ENCODE results near the gene PATE1.

DNA sequence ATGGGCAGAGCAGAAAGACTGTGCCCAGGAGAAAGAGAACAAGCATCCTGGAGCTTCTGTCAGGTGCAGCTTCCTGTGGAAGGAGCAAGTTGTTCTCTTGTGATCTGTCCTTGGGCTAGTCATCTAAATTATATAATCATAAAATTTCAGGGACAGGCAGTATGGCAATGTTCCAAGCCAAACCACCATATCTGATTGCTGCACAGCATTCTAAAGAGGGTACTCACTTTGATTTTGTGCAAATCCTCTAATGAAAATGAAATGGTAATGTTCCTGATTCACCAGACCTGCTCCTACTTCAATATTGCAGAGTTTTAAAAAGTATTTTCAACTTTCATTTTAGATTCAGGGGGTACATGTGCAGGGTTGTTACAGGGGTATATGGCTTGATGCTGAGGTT is 32.6 kb downstream of the PATE1 start, which contains the start of gene PATE2:
- TF ChIP-seq GATA2 (IDR thresholded peaks at IDR 0.05; ENCODE audit: low read depth, low read length) (no peak), GATA3 (IDR thresholded peaks at IDR 0.05; ENCODE audit: low read depth, low read length) (no peak)
